Measurements from ENCODE around the gene PPP1R1B. TPM values are rescaled to one million over a fixed set of nuclear protein-coding genes. Genes with fewer than 3 reads are reported as not detected.

Gene PPP1R1B
- total and polyA plus RNA-seq, 4 donors, result 16.5 to 329 (median 48.0) TPM

DNA sequence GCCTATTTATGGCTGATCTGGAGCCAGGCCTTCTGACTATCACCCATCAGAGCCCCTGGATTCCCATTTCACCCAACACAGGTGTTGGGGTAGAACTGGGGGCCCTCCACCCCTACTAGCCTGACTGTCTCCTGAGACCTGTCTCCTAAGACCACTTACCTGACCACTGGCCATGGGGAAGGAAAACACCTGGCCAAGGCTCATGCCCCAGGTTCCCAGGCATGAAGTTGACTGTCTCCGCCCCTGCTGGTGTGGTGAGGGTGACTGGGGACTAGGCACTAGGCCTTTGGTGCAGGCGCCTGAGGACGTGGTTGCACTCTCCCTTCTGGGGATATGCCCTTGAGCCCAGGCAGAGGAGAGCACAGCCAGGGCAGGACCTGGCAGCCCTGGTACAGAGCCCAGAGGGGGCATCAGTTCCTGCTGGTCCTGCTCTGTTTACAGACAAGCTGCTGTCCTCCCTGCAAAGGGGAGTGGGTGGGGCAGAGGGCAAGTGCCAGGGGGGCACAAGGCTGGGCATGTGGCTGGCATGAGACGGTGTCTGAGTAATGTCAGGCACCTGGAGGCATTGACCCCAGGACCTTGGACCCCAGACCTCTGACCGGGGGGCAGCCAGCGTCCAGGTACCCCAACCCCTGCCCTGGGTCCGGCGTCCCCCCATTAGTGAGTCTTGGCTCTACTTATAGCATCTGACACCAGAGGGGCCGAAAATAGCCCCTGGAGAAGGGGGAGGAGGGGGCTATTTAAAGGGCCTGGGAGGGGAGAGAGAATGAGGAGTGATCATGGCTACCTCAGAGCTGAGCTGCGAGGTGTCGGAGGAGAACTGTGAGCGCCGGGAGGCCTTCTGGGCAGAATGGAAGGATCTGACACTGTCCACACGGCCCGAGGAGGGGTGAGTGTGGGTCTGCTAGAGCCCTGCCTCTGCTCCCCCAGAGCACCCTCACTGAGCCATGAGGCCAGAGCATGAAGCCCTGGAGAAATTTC, 38.1 kb downstream of the PPP1R1B start, which contains the start of gene TCAP:
TSS of gene TCAP (plus strand) at position 769 of the 981 bp plus-strand sequence. CDS start at position 780, 11 bp downstream.
- WGBS (ENCODE audit: insufficient coverage), result 63% methylated on average over 11 of the region's 15 CpGs
- no peak within 1 kb of the TSS for H3K4me3 ChIP-seq (ENCODE audit: low read depth, low read length)
- no peak within 1 kb of the TSS for H3K27ac ChIP-seq (ENCODE audit: low read depth, low read length)
- H3K4me1 ChIP-seq (ENCODE audit: control insufficient read depth, insufficient read depth, low read length), result peaks cover 68% of the 10 kb centered on the region
- peaks cover 26% of the 10 kb centered on the region for H3K27me3 ChIP-seq (ENCODE audit: control insufficient read depth, insufficient read depth, low read length)
- peaks cover 54% of the 10 kb centered on the region for H3K36me3 ChIP-seq (ENCODE audit: control insufficient read depth, insufficient read depth, low read length)
- DNase-seq (ENCODE audit: low read depth in 4 of 6, low spot score in 6 of 6), result no peak
- H3K9me3 ChIP-seq (ENCODE audit: control insufficient read depth, insufficient read depth, low read length), result no peaks in the 10 kb centered on the region

DNA sequence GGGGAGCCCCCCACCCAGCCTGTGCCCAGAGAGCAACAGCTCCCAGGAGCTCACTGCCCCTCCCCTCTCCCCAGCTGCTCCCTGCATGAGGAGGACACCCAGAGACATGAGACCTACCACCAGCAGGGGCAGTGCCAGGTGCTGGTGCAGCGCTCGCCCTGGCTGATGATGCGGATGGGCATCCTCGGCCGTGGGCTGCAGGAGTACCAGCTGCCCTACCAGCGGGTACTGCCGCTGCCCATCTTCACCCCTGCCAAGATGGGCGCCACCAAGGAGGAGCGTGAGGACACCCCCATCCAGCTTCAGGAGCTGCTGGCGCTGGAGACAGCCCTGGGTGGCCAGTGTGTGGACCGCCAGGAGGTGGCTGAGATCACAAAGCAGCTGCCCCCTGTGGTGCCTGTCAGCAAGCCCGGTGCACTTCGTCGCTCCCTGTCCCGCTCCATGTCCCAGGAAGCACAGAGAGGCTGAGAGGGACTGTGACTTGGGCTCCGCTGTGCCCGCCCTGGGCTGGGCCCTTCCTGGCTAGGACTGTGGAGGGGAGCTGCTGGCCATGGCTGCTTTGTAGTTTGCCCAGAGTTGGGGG, 39.0 kb downstream of the PPP1R1B start:
- Histone ChIP-seq H3K27me3 (ENCODE audit: control insufficient read depth, insufficient read depth, low read length) (peaks cover 34% of the 10 kb centered on the region), H3K4me3 (ENCODE audit: low read depth, low read length) (no peak overlapping the region), H3K4me1 (ENCODE audit: control insufficient read depth, insufficient read depth, low read length) (peaks cover 65% of the 10 kb centered on the region)

DNA sequence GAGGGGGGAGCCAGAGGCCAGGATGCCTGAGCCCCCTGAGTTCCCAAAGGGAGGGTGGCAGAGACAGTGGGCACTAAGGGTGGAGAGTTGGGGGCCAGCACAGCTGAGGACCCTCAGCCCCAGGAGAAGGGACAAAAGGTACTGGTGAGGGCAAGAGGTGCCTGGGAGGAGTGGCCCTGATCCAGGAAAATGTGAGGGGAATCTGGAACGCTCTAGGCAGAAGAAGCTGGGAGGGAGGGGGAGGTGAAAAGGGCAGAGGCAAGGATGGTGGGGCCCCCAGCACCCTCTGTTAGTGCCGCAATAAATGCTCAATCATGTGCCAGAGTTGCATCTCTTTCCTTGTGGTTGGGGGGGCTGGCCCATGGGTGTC, 39.5 kb downstream of the PPP1R1B start:
- no peaks in the 10 kb centered on the region for H3K9me3 ChIP-seq (ENCODE audit: control insufficient read depth, insufficient read depth, low read length)
- no peak for DNase-seq (ENCODE audit: low read depth in 4 of 6, low spot score in 6 of 6)
- H3K4me3 ChIP-seq (ENCODE audit: low read depth, low read length), result no peak overlapping the region
- H3K27ac ChIP-seq (ENCODE audit: low read depth, low read length), result no peak overlapping the region
- peaks cover 43% of the 10 kb centered on the region for H3K36me3 ChIP-seq (ENCODE audit: control insufficient read depth, insufficient read depth, low read length)
- peaks cover 67% of the 10 kb centered on the region for H3K4me1 ChIP-seq (ENCODE audit: control insufficient read depth, insufficient read depth, low read length)
- peaks cover 39% of the 10 kb centered on the region for H3K27me3 ChIP-seq (ENCODE audit: control insufficient read depth, insufficient read depth, low read length)
- 10% methylated on average over 2 of the region's 2 CpGs for WGBS (ENCODE audit: insufficient coverage)

More for the DNA sequence above, 39.0 kb downstream of the PPP1R1B start:
- Histone ChIP-seq H3K27ac (ENCODE audit: low read depth, low read length) (no peak overlapping the region), H3K9me3 (ENCODE audit: control insufficient read depth, insufficient read depth, low read length) (no peaks in the 10 kb centered on the region), H3K36me3 (ENCODE audit: control insufficient read depth, insufficient read depth, low read length) (peaks cover 48% of the 10 kb centered on the region)
- no peak for DNase-seq (ENCODE audit: low read depth in 4 of 6, low spot score in 6 of 6)
- WGBS (ENCODE audit: insufficient coverage), result 37% methylated on average over 17 of the region's 17 CpGs

DNA sequence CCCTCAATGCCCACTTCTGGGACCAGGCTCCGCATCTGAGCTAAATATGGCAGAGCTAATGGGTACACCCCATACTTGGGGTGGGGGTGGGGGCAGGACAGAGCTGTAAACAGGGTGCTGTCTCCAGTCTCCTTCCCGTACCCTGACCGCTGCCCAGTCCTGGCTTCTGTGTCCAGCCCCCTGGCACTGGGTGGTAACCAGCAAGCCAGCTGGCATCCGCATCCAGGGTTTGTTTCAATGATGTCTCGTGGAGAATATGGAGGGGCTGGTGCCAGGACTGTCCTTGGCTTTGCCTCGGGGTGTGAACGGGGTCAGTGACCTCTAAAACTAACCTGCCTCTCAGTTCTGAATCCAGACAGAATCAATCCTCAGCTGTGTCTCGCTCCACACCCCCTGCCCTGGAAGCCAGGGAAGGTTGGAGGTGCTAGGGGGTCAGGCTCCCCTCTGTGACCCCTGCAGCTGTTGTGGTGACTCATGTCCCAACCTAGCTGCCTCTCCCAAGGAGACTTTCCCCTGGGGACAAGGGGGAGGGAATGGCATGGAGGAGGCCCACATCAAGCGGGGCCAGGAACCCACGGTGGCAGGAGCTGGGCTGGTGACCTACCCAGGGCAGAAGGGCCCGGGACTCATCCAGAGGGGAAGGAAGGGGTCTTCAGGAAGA, 40.0 kb downstream of the PPP1R1B start:
- H3K4me3 ChIP-seq (ENCODE audit: low read depth, low read length), result no peak overlapping the region
- DNase-seq (ENCODE audit: low read depth in 4 of 6, low spot score in 6 of 6), result peak in 1 of 6 donors; percentile 64
- no peaks in the 10 kb centered on the region for H3K9me3 ChIP-seq (ENCODE audit: control insufficient read depth, insufficient read depth, low read length)
- H3K27me3 ChIP-seq (ENCODE audit: control insufficient read depth, insufficient read depth, low read length), result peaks cover 39% of the 10 kb centered on the region
- peaks cover 68% of the 10 kb centered on the region for H3K4me1 ChIP-seq (ENCODE audit: control insufficient read depth, insufficient read depth, low read length)
- peaks cover 38% of the 10 kb centered on the region for H3K36me3 ChIP-seq (ENCODE audit: control insufficient read depth, insufficient read depth, low read length)
- 46% methylated on average over 4 of the region's 11 CpGs for WGBS (ENCODE audit: insufficient coverage)
- no peak overlapping the region for H3K27ac ChIP-seq (ENCODE audit: low read depth, low read length)

DNA sequence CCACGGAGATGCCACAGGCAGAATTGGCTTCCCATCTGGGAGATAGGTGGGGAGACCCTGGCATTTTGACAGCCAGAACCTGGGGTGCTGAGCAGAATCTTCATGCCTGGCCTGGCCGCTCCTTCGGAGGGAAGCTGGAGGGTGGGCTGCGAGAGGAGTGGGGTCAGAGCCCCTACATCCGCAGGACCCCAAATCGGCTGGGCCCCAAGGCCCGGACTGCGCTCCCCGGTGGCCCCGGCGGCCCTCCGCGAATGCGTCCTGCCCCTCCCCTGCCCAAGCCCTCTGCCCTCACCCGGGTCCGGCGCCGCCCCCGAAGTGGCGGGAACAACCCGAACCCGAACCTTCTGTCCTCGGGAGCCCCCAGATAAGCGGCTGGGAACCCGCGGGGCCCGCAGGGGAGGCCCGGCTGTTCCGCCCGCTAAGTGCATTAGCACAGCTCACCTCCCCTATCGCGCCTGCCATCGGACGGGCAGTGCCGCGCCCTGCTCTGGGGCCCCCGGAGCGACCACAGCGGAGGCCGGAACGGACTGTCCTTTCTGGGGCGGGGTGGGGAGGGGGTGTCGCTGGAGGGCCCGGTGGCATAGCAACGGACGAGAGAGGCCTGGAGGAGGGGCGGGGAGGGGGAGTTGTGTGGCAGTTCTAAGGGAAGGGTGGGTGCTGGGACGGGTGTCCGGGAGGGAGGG, 40.7 kb downstream of the PPP1R1B start:
- H3K27me3 ChIP-seq (ENCODE audit: control insufficient read depth, insufficient read depth, low read length), result peaks cover 39% of the 10 kb centered on the region
- no peak overlapping the region for H3K27ac ChIP-seq (ENCODE audit: low read depth, low read length)
- no peak overlapping the region for H3K4me3 ChIP-seq (ENCODE audit: low read depth, low read length)
- 10% methylated on average over 48 of the region's 49 CpGs for WGBS (ENCODE audit: insufficient coverage)
- no peaks in the 10 kb centered on the region for H3K9me3 ChIP-seq (ENCODE audit: control insufficient read depth, insufficient read depth, low read length)
- DNase-seq (ENCODE audit: low read depth in 4 of 6, low spot score in 6 of 6), result peak in 1 of 6 donors; percentile 28
- peaks cover 68% of the 10 kb centered on the region for H3K4me1 ChIP-seq (ENCODE audit: control insufficient read depth, insufficient read depth, low read length)
- peaks cover 31% of the 10 kb centered on the region for H3K36me3 ChIP-seq (ENCODE audit: control insufficient read depth, insufficient read depth, low read length)

DNA sequence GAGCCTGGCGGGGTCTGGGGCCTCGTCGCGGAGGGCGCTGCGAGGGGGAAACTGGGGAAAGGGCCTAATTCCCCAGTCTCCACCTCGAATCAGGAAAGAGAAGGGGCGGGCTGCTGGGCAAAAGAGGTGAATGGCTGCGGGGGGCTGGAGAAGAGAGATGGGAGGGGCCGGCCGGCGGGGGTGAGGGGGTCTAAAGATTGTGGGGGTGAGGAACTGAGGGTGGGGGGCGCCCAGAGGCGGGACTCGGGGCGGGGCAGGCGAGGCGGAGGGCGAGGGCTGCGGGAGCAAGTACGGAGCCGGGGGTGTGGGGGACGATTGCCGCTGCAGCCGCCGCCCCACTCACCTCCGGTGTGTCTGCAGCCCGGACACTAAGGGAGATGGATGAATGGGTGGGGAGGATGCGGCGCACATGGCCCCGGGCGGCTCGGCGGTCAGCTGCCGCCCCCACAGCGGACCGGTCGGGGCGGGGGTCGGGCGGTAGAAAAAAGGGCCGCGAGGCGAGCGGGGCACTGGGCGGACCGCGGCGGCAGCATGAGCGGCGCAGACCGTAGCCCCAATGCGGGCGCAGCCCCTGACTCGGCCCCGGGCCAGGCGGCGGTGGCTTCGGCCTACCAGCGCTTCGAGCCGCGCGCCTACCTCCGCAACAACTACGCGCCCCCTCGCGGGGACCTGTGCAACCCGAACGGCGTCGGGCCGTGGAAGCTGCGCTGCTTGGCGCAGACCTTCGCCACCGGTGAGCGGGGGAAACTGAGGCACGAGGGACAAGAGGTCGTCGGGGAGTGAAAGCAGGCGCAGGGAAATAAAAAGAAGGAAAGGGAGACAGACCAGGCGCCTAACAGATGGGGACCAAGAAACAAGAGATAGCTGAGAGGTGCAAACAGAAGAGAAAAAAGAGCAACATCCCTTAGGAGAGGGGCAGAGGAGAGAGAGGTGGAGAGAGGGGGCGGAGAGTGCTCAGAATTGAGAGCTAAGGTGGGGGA, 41.5 kb downstream of the PPP1R1B start, which contains the start of gene PNMT:
TSS of gene PNMT (plus strand) at position 509 of the 980 bp plus-strand sequence. CDS start at position 532, 23 bp downstream.
- 2% methylated on average over 78 of the region's 85 CpGs for WGBS (ENCODE audit: insufficient coverage)
- Histone ChIP-seq H3K9me3 (ENCODE audit: control insufficient read depth, insufficient read depth, low read length) (no peaks in the 10 kb centered on the region), H3K4me3 (ENCODE audit: low read depth, low read length) (no peak within 1 kb of the TSS), H3K4me1 (ENCODE audit: control insufficient read depth, insufficient read depth, low read length) (peaks cover 65% of the 10 kb centered on the region), H3K27ac (ENCODE audit: low read depth, low read length) (no peak within 1 kb of the TSS), H3K27me3 (ENCODE audit: control insufficient read depth, insufficient read depth, low read length) (peaks cover 39% of the 10 kb centered on the region), H3K36me3 (ENCODE audit: control insufficient read depth, insufficient read depth, low read length) (peaks cover 30% of the 10 kb centered on the region)
- peak in 2 of 6 donors; percentile 86 for DNase-seq (ENCODE audit: low read depth in 4 of 6, low spot score in 6 of 6)

DNA sequence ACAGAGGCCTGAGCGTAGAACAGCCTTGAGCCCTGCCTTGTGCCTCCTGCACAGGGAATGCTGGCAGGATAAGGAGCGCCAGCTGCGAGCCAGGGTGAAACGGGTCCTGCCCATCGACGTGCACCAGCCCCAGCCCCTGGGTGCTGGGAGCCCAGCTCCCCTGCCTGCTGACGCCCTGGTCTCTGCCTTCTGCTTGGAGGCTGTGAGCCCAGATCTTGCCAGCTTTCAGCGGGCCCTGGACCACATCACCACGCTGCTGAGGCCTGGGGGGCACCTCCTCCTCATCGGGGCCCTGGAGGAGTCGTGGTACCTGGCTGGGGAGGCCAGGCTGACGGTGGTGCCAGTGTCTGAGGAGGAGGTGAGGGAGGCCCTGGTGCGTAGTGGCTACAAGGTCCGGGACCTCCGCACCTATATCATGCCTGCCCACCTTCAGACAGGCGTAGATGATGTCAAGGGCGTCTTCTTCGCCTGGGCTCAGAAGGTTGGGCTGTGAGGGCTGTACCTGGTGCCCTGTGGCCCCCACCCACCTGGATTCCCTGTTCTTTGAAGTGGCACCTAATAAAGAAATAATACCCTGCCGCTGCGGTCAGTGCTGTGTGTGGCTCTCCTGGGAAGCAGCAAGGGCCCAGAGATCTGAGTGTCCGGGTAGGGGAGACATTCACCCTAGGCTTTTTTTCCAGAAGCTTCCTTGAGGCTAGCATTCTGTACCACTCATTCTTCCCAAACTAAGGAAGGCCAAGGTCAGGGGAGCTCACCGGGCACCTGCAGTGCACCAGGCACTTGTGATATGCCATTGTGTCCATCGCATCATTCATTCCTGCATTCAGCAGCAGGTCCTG, 43.4 kb downstream of the PPP1R1B start:
- peaks cover 63% of the 10 kb centered on the region for H3K4me1 ChIP-seq (ENCODE audit: control insufficient read depth, insufficient read depth, low read length)
- no peak for DNase-seq (ENCODE audit: low read depth in 4 of 6, low spot score in 6 of 6)
- no peak overlapping the region for H3K27ac ChIP-seq (ENCODE audit: low read depth, low read length)
- no peaks in the 10 kb centered on the region for H3K9me3 ChIP-seq (ENCODE audit: control insufficient read depth, insufficient read depth, low read length)
- 91% methylated on average over 19 of the region's 23 CpGs for WGBS (ENCODE audit: insufficient coverage)
- H3K4me3 ChIP-seq (ENCODE audit: low read depth, low read length), result no peak overlapping the region
- H3K27me3 ChIP-seq (ENCODE audit: control insufficient read depth, insufficient read depth, low read length), result peaks cover 39% of the 10 kb centered on the region
- H3K36me3 ChIP-seq (ENCODE audit: control insufficient read depth, insufficient read depth, low read length), result peaks cover 34% of the 10 kb centered on the region

DNA sequence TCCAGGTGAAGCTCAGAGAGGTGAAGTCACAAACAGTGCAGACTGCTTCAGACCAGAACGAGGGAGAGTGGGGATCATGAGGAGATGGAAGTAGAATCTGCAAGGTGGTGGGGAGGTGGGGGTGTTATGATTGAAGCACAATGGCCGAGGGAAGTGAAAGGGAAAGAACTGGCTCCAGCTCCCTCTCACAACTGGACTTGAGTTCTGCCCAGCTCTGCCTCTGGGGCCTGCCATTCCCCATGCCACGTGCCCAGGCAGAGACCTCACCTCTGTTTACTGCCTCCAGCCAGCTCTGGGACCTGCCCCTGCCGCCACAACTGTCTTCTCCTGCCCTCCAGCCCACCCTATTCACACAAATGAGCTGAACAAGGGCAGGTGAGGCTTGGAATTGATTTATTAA, 44.0 kb downstream of the PPP1R1B start:
- Histone ChIP-seq H3K9me3 (ENCODE audit: control insufficient read depth, insufficient read depth, low read length) (no peaks in the 10 kb centered on the region), H3K36me3 (ENCODE audit: control insufficient read depth, insufficient read depth, low read length) (peaks cover 38% of the 10 kb centered on the region), H3K27me3 (ENCODE audit: control insufficient read depth, insufficient read depth, low read length) (peaks cover 39% of the 10 kb centered on the region), H3K27ac (ENCODE audit: low read depth, low read length) (no peak overlapping the region), H3K4me3 (ENCODE audit: low read depth, low read length) (no peak overlapping the region), H3K4me1 (ENCODE audit: control insufficient read depth, insufficient read depth, low read length) (peaks cover 58% of the 10 kb centered on the region)
- WGBS (ENCODE audit: insufficient coverage), result 72% methylated on average over 4 of the region's 4 CpGs
- DNase-seq (ENCODE audit: low read depth in 4 of 6, low spot score in 6 of 6), result no peak
